ENCODE measurements around the gene WSCD2.

Gene WSCD2

DNA sequence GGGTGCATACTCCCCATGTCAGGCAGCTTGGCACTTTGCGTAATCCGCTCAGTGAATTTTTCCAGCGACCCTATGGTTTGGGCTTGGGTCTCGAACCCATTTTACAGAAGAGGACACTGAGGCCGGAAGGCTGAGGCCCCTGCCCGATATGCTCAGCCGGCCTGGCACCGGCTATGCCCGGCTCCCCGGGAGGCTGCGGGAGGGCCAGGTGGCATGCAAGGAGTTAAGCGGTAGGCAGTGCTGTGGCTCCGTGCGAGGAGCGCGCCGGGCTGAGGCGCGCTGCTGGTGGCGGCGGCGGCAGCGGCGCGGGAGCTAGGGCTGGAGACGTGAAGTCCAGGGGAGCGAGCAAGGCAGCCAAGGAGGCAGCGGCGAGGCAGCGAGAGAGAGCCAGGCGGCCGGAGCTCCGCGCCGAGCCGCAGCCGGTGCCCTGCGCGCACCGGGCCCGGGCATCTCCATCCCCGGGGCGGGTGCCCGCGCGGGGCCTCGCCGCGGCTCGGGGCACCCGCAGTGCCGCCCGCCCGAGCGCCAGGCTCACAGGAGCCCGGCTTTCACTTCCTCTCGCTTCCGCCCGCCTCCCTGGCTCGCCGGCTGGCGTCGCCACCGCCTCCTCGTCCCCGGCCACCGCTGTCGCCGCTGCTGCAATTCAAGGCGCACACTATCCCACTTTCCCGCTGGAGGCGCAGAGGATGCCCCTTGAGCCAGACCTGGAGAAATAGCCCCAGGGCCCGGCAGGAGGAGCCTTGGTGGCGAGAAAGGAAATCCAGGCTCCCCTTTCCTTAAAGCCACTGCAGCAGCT, at the start of gene WSCD2:
Gene WSCD2 (plus strand): TSS at position 272 of the 796 bp plus-strand sequence. CDS start 66,545 bp downstream, outside the sequence.
- DNase-seq: no peak

DNA sequence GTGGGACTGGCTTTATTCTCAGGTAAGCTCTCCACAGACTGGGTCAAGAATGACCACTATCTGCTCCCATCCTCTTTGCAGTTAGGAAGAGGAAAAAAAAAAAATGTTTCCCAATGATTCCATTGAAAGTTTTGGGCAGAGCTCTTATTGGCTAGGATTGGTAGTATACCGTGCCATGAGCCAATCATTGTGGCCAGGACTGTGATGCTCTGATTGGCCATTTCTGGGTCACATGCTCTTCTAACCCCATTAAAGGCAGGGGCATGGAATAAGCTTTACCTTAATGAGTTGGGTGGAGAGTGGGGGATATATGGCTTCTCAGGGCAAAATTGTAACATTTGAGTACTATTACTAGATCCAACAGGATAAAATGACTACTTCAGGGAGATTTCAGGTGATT, 49.4 kb upstream of the WSCD2 start:
- no peak for DNase-seq

DNA sequence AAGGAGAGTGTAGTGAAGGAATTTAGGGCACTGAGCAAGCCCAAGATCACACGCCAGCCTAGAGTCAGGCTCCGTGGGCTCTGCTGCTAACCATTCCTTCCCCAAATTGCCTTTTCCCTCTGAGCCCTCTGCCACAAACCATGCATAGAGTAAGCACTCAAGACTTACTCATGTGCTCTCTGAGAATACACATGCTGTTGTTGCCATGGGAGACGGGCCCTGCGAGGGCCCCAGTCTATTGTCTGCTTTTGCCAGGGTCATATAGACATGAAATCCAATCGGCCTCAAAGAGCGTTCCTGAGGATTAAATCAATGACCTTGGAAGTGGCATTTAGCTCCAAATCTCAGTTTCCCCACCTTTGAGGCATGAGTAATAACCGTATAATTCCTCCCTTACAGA, 48.7 kb upstream of the WSCD2 start:
- DNase-seq: no peak

DNA sequence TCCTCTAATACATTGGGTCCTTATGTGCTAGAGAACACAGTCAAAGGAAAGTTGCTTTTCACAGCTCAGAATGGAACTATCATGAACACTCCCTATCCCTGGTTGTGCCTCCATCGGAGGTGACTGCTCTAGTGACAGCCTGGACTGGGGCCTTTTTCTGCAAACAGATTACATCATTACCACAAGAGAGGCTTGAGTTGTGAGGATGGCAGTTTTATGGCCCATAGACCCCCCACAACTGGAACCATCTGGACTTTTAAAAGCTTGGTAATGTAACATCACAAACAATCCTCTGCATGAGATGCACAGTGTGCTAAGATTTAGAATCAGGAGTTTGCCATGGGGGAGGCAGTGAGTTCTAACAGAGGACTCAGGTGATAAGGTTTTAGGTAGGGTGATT, 46.6 kb upstream of the WSCD2 start:
- no peak for DNase-seq

DNA sequence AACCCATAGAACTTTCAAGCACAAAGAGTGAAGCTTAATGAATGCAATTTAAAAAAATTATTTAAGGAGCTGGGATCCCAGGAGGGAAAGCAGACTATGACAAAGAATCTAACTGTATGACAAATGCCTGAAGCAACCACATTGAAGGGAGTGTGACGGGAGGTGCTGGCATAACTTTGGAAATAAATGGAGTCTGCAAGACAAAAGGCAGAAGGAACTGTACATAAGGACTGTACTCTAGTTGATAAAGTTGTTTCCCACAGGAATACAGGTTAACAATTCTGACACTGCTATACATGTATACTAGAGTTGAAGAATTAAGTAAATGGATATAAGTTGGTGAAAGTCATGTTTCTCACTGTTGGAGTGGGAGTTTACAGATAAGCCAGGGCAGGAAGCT, 41.2 kb upstream of the WSCD2 start:
- DNase-seq: no peak

DNA sequence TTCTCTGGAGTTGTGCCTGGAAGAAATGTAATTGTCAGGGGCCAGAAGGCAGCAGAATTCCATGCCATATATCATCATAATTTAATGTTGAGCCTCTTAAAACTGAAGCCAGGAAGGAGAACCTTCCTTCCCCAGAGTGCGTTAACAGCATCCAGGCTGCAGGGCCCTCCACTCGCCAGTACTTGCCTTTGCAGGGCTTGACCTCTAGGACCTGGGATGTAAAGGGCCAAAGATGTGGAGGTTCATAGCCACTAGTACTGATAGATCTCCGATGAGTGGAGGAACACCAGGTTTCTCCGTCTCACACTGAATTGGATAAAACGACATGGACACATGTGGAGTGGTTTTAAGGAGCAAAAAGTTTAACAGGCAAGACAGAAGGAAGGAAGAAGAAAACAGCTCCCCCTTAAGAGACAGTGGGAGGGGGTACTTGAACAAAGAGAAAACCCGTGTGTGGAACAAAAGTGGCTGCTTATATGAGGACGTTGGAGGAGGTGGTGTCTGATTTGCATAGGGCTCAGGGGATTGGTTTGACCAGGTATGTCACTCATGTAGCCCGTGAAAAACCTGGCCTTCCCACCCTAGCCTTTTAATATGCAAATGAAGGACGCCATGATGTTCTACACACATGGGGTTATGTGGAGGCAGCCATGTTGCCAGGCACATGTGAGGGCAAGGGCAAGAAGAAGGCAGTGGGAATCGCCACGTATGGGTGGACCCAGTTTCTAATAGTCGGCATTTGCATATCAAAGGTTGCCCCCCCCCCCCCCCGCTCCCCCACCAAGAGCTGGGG, 38.8 kb upstream of the WSCD2 start:
- DNase-seq: no peak

DNA sequence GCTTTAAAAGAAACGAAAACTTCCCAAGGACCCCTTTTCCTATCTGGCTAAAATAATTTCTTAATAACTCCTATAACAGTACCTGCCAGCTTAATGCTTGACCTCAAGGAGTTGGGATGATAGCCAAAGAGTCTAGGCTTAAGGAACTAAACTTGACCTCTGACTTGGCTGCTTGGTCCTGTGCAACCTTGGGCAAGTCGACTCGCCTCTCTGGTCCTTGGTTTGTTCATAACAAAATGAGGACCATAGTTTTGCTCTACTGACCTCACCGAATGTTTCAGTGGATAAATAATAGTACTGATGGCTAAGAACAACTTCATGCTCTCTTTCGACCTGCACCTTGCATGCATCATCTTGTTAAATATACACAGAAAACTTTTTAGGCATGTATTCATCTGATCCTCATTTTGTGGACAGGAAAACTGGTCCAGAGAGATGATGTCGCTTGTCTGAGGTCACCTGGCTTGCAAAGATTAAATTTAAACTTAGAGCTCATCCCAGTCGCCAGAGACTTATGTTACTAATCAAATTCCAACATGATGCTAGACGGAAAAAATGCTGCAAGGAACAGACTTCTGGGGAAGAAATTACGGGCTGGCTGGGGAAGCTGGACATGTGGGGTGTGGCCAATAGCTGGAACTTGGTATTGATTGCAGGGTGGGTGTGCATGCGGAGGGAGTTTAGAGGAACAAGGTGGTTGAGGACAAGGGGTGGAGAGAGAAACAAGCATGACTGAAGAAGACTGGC, 38.0 kb upstream of the WSCD2 start:
- no peak for DNase-seq

DNA sequence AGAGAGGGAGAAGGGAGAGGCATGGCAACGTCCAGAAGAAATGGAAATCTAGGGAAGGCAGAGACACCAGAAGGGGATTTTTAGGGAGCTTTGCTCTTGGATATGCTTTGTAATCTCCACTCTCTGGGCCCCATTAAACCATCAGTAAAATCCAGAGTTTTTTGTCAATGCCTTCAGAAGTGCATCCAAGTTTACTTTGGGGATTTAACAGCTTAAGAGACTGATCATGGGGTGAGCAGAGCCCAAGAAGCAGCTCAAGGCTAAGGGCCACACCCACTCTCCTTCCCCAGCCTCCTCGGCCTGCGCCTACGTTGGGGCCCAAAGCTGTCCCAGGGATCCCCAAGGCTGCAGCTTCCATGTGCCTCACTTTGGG, 37.4 kb upstream of the WSCD2 start:
- DNase-seq: no peak

DNA sequence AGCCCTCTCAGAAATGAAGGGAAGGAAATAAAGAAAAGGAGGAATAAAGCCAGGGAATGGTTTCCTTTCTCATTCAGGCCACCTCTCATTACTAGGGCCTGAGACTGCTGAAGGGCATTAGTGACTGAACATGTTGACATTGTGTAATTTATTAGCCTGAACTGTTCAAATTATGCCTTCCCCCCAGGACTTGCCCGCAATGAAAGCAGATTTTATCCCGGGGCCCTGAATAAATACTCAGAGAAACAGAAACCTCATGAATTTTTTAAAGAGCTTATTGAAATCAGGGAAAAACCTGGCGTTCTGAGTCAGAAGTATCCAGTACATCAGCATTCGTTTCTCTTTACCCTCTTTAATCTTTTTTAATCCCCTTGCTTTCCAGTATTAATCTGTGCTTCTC, 35.9 kb upstream of the WSCD2 start:
- DNase-seq: no peak

DNA sequence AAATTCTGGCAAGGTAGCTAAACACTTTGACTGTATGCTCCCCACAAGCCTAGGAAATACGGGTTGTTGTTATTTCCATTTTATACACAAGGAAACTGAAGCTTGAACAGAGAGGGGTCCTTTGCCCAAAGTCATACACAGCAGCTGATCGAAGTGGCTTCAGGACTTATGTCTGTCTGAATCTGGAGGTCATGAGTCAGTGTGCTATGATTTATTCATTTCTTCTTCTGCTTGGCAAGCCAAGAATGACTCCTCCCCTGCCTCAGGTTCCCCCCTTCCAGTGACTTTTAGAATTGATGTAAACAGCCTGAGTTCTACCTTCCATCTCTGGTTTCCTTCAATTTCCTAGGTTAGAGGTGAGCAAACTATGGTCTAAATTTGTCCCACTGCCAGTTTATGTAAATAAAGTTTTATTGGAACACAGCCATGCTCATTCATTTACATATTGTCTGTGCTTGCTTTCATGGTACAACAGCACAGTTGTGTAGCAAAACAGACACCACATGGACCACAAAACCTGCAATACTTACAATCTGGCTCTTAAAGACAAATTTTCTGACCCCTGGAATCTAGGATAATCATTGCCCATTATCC, 34.9 kb upstream of the WSCD2 start:
- no peak for DNase-seq

DNA sequence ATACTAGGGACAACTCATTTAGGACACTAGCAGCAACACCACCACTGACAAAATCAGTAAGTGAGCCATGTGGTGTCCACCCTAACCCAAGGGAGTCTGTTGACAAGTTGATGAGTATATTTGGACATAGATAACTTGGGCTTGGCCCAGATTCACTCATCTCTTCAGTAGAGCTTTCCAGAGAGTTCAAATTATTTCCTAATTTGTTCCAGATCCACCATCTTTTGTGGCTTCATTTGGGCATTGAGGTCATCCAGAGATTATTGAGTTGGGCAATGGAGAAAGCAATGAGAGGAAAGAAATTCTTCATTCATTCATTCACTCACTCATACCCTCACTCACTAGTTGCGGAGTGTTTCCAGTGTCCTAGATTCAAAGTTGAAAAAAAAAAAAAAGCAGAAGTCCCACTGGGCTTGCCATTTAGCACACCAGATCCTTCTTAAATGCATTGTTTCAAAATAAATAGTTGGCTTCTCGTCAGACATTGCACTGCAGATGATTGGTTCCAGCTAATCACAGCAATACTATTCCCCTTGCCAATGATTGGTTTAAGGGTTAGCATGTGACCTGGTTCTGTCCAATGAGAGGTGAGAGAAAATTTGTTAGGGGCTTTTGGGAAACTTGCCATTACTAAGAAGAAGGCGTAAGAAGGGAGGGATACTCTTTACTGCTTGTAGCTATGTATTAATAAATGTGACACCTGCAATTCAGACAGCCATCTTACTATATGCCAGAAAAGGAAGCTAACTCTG, 31.8 kb upstream of the WSCD2 start:
- no peak for DNase-seq

DNA sequence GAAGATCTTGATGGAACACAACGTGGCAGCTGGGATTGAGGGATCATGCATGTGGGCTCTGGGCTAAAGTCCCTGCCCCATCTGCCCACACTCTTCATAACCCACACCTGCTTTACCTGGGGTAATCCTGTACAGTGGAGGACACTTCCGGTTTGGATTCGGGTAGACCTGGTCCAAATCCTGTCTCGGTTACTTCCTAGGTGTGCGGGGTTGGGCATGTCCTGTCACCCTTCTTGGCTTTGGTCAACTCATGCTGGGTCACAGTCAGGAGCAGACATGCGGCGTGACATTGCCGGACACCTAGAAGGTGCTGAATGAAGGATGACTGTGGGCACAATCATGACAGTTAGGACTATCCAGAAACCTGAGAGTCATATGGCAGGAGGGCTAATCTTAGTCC, 30.7 kb upstream of the WSCD2 start:
- DNase-seq: no peak

DNA sequence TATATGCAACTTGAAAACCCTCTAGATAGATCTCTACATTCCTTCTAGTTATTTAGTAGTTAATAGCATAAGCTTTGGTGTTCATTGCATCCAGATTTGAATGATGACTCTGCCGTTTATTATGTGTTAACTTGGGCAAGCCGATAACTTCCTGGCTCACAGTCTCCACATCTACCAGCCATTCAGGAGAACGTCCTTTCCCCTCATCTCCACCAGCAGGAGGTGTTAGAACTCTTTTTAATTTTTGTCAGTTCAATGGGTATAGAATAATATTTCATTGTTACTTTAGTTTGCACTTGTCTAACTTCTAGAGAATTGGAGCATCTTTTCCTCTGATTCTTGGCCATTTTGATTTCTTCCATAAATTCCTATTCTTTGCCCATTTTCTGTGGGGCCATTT, 30.0 kb upstream of the WSCD2 start:
- no peak for DNase-seq

DNA sequence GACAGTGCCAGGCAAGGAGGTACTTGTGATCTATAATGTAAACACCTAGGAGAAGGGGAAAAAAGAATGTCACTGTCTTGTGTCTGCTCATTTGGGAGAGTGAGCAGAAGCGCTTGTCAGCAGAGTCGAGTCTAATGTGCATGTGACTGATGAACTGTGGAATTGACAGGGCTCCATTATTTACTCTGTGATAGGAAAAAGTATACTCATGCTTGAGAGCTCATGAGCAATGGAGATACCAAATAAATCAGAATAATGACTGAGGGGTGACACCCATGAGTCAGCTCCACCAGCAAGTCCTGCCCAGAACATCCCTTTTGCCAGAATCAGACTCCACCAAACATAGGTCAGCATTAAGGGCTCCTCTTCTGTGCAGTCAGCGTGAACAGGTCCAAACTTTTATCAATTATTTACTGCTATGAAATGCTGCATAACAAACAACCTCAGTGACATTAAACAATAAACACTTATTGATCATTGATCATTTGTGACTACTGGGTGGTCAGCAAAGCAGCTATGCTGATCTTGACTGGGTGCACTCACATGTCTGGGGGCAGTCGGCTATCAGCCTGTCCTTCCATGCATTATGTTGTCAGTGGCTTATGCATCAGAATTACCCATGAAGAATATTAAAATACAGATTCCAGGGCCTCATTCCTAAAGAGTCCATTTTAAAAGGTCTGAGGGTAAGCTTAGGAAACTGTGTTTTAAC, 29.2 kb upstream of the WSCD2 start:
- no peak for DNase-seq

DNA sequence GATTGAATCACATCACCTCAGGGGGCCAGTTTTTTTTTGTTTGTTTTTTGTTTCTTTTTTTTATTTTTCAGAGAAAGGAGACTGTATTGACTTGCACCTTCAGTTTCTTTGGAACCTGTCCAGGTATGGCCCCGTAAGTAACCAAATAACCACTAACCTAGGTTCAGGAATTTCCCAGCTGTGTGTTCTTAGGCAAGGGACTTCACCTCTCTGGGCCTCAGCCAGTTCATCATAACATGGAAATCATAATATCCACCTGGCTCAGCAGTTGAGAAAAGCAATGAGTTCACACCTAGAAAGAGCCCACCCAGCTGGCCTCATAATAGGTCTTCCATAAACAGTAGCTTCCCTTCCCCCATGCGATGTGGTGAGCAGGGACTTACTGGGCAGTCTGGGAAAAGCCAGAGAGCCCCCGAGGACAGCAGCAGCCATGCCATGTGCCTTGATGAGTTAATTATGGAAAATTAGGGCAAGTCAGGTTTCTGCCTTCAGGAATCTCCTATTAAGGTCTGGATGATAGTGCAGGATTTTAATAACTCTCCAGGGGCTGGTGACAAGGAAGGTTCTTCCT, 27.4 kb upstream of the WSCD2 start:
- no peak for DNase-seq

DNA sequence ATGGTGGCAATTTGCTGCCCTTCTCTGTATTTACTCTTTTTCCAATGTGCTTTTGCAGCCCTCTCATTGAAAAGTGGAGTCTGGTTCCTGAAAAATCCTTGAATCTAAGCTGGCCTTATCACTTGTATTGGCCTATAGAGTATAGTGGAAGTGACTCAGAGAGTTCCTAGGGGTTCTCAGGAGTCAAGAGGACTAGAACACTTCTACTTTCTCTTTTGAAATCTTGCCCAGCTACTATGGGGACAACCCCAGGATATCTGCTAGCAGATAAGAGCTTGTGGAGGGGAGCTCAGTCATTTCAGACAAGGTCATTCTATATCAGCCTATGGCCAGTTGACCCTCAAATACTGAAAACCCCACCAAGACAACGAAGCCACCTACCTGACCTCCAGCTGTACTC, 26.7 kb upstream of the WSCD2 start:
- no peak for DNase-seq

DNA sequence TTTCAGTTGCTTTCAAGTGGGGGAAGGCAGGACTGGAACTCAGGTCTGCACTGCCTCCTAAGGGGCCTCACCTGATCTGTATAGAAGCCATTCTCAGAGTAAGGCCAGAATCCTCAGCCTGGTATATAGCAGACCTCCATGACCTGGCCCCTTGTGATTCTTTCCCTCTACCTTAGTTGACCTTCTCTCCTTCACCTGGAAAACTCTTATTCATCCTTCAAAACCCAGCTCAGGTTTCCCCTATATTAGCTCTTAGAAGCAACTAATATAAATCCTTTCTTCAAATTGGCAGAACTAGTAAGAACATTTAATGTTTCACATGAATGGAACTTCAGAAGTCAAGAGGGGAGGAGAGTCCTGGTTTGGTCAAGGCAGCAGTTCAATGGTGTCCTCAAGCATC, 26.0 kb upstream of the WSCD2 start:
- DNase-seq: no peak

DNA sequence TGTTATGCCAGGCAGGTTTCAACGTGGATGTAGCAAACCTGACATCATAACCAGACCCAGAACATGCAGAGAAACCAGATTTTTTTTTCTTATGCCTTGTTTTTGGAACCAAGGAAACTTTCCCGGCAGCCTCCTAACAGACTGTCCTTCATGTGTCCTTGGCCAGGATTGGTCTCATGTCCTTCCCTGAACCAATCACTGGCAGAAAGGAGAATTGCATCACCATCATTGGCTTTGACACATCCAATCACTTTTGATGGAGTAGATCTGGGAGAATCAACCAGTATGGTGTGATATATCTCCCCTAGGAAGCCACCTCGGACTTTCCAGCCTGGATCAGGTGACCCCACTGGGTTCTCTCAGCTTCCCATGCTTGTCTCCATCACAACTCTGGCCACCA, 25.6 kb upstream of the WSCD2 start:
- no peak for DNase-seq

DNA sequence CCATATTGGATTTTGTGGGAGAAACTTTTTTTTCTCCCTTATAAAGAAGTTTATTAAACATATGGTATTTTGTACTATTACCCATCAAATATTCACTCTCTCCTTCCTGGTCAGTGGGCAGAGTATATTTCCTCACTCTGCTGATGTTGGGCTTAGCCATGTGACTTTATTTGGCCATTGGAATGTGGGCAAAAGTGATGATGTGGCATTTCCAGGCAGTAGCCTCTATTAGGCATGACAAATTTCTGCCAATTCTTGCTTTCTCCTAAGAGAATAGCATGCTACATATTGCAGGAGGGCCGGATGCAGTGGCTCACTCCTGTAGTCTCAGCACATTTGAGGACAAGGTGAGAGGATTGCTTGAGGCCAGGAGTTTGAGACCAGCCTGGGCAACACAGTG, 24.4 kb upstream of the WSCD2 start:
- no peak for DNase-seq

DNA sequence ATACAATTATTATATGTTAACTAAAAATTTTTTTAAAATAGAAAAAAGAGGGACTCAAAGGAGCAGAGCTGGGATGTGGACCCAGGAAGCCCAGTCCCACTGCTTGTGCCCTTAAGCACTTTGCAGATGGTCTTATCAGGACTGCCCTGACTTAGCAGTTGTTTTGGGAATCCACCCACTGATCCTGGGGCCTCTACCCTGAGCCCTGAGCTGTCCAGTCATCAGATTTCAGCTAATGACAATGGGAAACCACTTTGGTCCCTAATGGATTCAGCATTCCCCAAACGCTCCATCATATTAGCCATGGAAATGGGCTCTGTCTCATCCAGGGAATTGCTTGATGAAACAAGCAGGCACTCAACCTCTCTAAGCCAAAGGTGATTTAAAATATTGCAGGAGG, 22.5 kb upstream of the WSCD2 start:
- DNase-seq: no peak

DNA sequence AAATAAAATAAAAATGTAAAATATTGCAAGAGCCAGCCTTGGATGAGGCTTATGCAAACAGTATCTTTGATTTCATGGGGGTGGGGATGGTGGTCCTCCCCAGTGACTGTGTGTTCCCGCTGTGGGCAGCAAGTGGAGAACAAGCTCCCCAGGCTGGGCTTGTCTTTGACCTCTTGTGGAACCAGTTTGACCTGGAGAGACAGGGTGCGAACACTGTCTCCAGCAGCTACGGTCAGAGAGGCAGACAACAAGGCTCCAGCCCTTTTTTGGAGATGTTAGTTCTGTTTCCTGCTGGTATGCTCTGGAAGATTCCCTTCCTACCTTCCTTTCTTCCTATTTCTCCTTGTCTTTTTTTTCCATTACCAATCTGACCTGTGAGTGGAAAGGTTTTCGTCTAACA, 21.8 kb upstream of the WSCD2 start:
- no peak for DNase-seq

DNA sequence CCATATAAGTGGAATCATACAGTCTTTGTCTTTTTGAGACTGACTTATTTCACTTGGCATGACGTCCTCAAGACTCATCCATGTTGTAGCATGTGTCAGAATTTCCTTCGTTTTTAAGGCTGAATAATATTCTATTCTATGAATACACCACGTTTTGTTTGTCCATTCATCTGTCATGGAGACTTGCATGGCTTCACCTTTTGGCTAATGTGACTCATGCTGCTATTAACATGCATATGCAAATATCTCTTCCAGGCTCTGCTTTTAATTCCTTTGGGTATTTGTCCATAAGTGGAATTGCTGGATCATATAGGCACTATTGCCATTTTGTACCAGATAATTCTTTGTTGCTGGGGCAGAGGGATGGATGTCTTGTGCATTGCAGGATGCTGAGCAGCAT, 19.6 kb upstream of the WSCD2 start:
- no peak for DNase-seq
